Esophagus squamous epithelium (tissue), 4 donors: ENCODE results near the gene TIAM2.

Experiments
- POLR2A ChIP-seq, 4 donors: fragments of 450-650 bp; IDR thresholded peaks; one replicate each; pipeline ENCODE4 v1.6.1; 2017; ENCODE audit warnings: antibody characterized with exemption in 4 of 4, mild to moderate bottlenecking in 4 of 4, moderate library complexity in 3 of 4
- TF ChIP-seq, protein P1 (sequence below), 6 experiments: fragments of 450-650 bp in 4 of 6; fragments of 200-600 bp in 2 of 6; sonication (generic) in 2 of 6; IDR thresholded peaks; one replicate each; pipeline ENCODE4 v1.5.1; 2016 to 2019; ENCODE audit warnings: antibody characterized with exemption in 6 of 6, mild to moderate bottlenecking in 4 of 6, moderate library complexity in 4 of 6

- no peak for TF ChIP-seq POLR2A (IDR thresholded peaks at IDR 0.05)
- TF ChIP-seq, protein P1, sequence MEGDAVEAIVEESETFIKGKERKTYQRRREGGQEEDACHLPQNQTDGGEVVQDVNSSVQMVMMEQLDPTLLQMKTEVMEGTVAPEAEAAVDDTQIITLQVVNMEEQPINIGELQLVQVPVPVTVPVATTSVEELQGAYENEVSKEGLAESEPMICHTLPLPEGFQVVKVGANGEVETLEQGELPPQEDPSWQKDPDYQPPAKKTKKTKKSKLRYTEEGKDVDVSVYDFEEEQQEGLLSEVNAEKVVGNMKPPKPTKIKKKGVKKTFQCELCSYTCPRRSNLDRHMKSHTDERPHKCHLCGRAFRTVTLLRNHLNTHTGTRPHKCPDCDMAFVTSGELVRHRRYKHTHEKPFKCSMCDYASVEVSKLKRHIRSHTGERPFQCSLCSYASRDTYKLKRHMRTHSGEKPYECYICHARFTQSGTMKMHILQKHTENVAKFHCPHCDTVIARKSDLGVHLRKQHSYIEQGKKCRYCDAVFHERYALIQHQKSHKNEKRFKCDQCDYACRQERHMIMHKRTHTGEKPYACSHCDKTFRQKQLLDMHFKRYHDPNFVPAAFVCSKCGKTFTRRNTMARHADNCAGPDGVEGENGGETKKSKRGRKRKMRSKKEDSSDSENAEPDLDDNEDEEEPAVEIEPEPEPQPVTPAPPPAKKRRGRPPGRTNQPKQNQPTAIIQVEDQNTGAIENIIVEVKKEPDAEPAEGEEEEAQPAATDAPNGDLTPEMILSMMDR (IDR thresholded peaks at IDR 0.05), result no peak
Measured at GRCh38 chr6:155126727-155127439, 131.8 kb downstream of the TIAM2 start.
